HG03066 (cell line): ENCODE data around the gene MLC1.

Experiments used
- ATAC-seq: cut with Tn5 transposase; IDR thresholded peaks from one replicate; pipeline ENCODE4 v1.9.1; 2021; ENCODE audit warnings: low read depth; ENCODE audit not compliant: unreplicated experiment

The MLC1 gene

GRCh38 chr22:50078761-50079160 is 6.5 kb downstream of the MLC1 start:
- ATAC-seq, result no peak

GRCh38 chr22:50078246-50078645 is 7.0 kb downstream of the MLC1 start:
- ATAC-seq, result no peak

GRCh38 chr22:50076646-50077535 is 8.3 kb downstream of the MLC1 start:
- no peak for ATAC-seq

GRCh38 chr22:50074551-50075530 is 10.4 kb downstream of the MLC1 start:
- ATAC-seq, result no peak

- ATAC-seq, result no peak
These were observed 11.2 kb downstream of the MLC1 start for GRCh38 chr22:50074056-50074455.

- no peak for ATAC-seq
These were observed 12.3 kb downstream of the MLC1 start for GRCh38 chr22:50072714-50073538.

- no peak for ATAC-seq
These were observed 13.1 kb downstream of the MLC1 start for GRCh38 chr22:50072167-50072555.

GRCh38 chr22:50071432-50072166 is 13.6 kb downstream of the MLC1 start:
- ATAC-seq, result no peak

- no peak for ATAC-seq
These were observed 14.9 kb downstream of the MLC1 start for GRCh38 chr22:50070366-50070765.

GRCh38 chr22:50068096-50068495 is 17.1 kb downstream of the MLC1 start:
- no peak for ATAC-seq

- ATAC-seq, result no peak
These were observed 18.0 kb downstream of the MLC1 start for GRCh38 chr22:50067244-50067643.

- ATAC-seq, result no peak
These were observed 20.8 kb downstream of the MLC1 start for GRCh38 chr22:50064453-50064852.

- ATAC-seq, result no peak
These were observed 21.4 kb downstream of the MLC1 start for GRCh38 chr22:50063589-50064393.

GRCh38 chr22:50062509-50063135 is 22.6 kb downstream of the MLC1 start:
- ATAC-seq, result no peak

GRCh38 chr22:50061824-50062355 is 23.3 kb downstream of the MLC1 start:
- no peak for ATAC-seq

- no peak for ATAC-seq
These were observed 23.9 kb downstream of the MLC1 start for GRCh38 chr22:50061141-50061823.

GRCh38 chr22:50060441-50061140 is 24.6 kb downstream of the MLC1 start:
- ATAC-seq, result no peak
